SU-DHL-6 (cell line): ENCODE results near the gene CXCR6.

ENCODE experiments used
- CTCF ChIP-seq: fragments of 200-600 bp; sonication (generic); IDR thresholded peaks from one replicate; pipeline ENCODE4 v1.5.1; 2017; ENCODE audit warnings: antibody characterized with exemption, mild to moderate bottlenecking, low read length, moderate library complexity; ENCODE audit not compliant: insufficient read depth, poor library complexity, severe bottlenecking
- EZH2phosphoT487 ChIP-seq: fragments of 200-600 bp; sonication (generic), shearing (Covaris generic); conservative IDR thresholded peaks from 2 replicates; pipeline ENCODE4 v1.6.1; 2018; ENCODE audit warnings: mild to moderate bottlenecking, antibody characterized with exemption, low read length, moderate library complexity, mixed read lengths

- no peak for TF ChIP-seq CTCF
- no peak for TF ChIP-seq EZH2phosphoT487
Measured at GRCh38 chr3:45980229-45980813, 37.1 kb downstream of the CXCR6 start.
